GM19395 (cell line): ENCODE data around the gene HIF1AN.
"Not testable (repeated sequence)": the region's sequence is repeated elsewhere in the genome, so short reads cannot be mapped to it uniquely, and the experiment has no call there.

Source experiments
- ATAC-seq: cut with Tn5 transposase; IDR thresholded peaks from one replicate; pipeline ENCODE4 v1.9.1; 2021; ENCODE audit warnings: mild to moderate bottlenecking, moderate library complexity; ENCODE audit not compliant: unreplicated experiment

The HIF1AN gene

GRCh38 chr10:100565206-100565985 lies 29.7 kb downstream of the HIF1AN start:
- no peak for ATAC-seq

- no peak for ATAC-seq
Observed at GRCh38 chr10:100566561-100566960, 30.8 kb downstream of the HIF1AN start.

- ATAC-seq, result no peak
Observed at GRCh38 chr10:100567249-100567648, 31.5 kb downstream of the HIF1AN start.

- ATAC-seq, result no peak
Observed at GRCh38 chr10:100567826-100568225, 32.1 kb downstream of the HIF1AN start.

- no peak for ATAC-seq
Observed at GRCh38 chr10:100568912-100569311, 33.2 kb downstream of the HIF1AN start.

- ATAC-seq, result no peak
Observed at GRCh38 chr10:100569687-100570481, 34.1 kb downstream of the HIF1AN start.

- no peak for ATAC-seq
Observed at GRCh38 chr10:100570506-100570905, 34.8 kb downstream of the HIF1AN start.

GRCh38 chr10:100571084-100571856 lies 35.5 kb downstream of the HIF1AN start:
- ATAC-seq, result no peak

- ATAC-seq, result not testable (repeated sequence)
Observed at GRCh38 chr10:100575146-100575545, 39.4 kb downstream of the HIF1AN start.

- no peak for ATAC-seq
Observed at GRCh38 chr10:100575585-100576281, 40.0 kb downstream of the HIF1AN start.

- no peak for ATAC-seq
Observed at GRCh38 chr10:100576282-100576635, 40.5 kb downstream of the HIF1AN start.

GRCh38 chr10:100579261-100580090 lies 43.7 kb downstream of the HIF1AN start:
- no peak for ATAC-seq

- ATAC-seq, result no peak
Observed at GRCh38 chr10:100586959-100587358, 51.2 kb downstream of the HIF1AN start.

GRCh38 chr10:100598166-100598565 lies 62.4 kb downstream of the HIF1AN start:
- no peak for ATAC-seq

GRCh38 chr10:100600218-100600617 lies 64.5 kb downstream of the HIF1AN start:
- no peak for ATAC-seq

GRCh38 chr10:100607439-100607838 lies 71.7 kb downstream of the HIF1AN start:
- ATAC-seq, result no peak
